Hindlimb muscle (tissue), 1 donor: ENCODE measurements around the gene ENG. TPM values are rescaled to one million over a fixed set of nuclear protein-coding genes. Genes with fewer than 3 reads are reported as not detected.
A peak's percentile ranks its signal among the peaks of the same experiment; 100 is the strongest.

Experiments
- DNase-seq: peaks from one replicate; pipeline ENCODE4 v3.0.0-alpha.2; 2013
- polyA plus RNA-seq: library from polyadenylated mRNA; unstranded; fragments of 120-200 nt; gene quantifications from one replicate; pipeline ENCODE4 v1.2.1, GENCODE V29; 2013; ENCODE audit not compliant: insufficient read length

ENG gene
- polyA plus RNA-seq, 1 donor: 71.6 TPM

- no peak for DNase-seq
Measured at GRCh38 chr9:127772603-127773002, 81.9 kb downstream of the ENG start.

- no peak for DNase-seq
Measured at GRCh38 chr9:127771570-127772189, 82.8 kb downstream of the ENG start.

- peak; percentile 95 for DNase-seq
Measured at GRCh38 chr9:127770905-127771569, 83.4 kb downstream of the ENG start.

GRCh38 chr9:127770583-127770904 lies 83.9 kb downstream of the ENG start:
- no peak for DNase-seq

GRCh38 chr9:127769929-127770582 lies 84.4 kb downstream of the ENG start:
- no peak for DNase-seq

GRCh38 chr9:127769101-127769500 lies 85.4 kb downstream of the ENG start:
- no peak for DNase-seq

- no peak for DNase-seq
Measured at GRCh38 chr9:127768698-127769097, 85.8 kb downstream of the ENG start.

- DNase-seq: no peak
Measured at GRCh38 chr9:127767909-127768331, 86.5 kb downstream of the ENG start.

GRCh38 chr9:127767410-127767809 lies 87.0 kb downstream of the ENG start:
- no peak for DNase-seq

- DNase-seq: no peak
Measured at GRCh38 chr9:127765418-127765817, 89.0 kb downstream of the ENG start.

Other genes with a start within 250 kb of the ENG start
- 15.7 TPM for gene STXBP1, start 242.4 kb downstream of the ENG start, polyA plus RNA-seq
- gene CFAP157, start 147.7 kb downstream of the ENG start, polyA plus RNA-seq: 1.4 TPM
- gene PTRH1, start 139.0 kb downstream of the ENG start, polyA plus RNA-seq: 10.3 TPM
- gene TTC16, start 138.6 kb downstream of the ENG start, polyA plus RNA-seq: 0.04 TPM
- gene TOR2A, start 119.4 kb downstream of the ENG start, polyA plus RNA-seq: 9.7 TPM
- gene SH2D3C, start 76.0 kb downstream of the ENG start, polyA plus RNA-seq: 28.2 TPM
- gene CDK9, start 68.6 kb downstream of the ENG start, polyA plus RNA-seq: 58.7 TPM
- gene FPGS, start 51.8 kb downstream of the ENG start, polyA plus RNA-seq: 48.6 TPM
- 1,359 TPM for gene AK1, start 23.0 kb upstream of the ENG start, polyA plus RNA-seq
- 70.5 TPM for gene ST6GALNAC6, start 44.9 kb upstream of the ENG start, polyA plus RNA-seq
- gene ST6GALNAC4, start 62.4 kb upstream of the ENG start, polyA plus RNA-seq: 46.7 TPM
- gene PIP5KL1, start 76.1 kb upstream of the ENG start, polyA plus RNA-seq: 3.3 TPM
- gene DPM2, start 83.2 kb upstream of the ENG start, polyA plus RNA-seq: 21.8 TPM
- 17.8 TPM for gene EEIG1, start 126.3 kb upstream of the ENG start, polyA plus RNA-seq
- gene NAIF1, start 212.7 kb upstream of the ENG start, polyA plus RNA-seq: 7.0 TPM
- gene SLC25A25, start 213.6 kb upstream of the ENG start, polyA plus RNA-seq: 14.9 TPM